Measurements from ENCODE around the gene PLXNA3.

PLXNA3 gene

DNA sequence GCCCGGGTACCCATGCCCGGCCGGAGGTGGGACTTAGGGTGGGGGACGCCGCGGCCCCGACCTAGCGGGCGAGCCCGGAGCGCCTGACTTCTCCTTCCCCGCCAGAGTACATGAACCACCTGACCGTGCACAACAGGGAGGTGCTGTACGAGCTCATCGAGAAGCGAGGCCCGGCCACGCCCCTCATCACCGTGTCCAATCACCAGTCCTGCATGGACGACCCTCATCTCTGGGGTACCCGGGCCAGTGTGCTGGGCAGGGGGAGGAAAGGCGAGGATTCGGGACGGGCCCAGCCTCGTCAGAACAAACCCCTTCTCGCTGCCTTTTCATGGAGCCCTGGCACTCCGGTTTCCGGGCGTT lies 46.1 kb upstream of the PLXNA3 start:
- Histone ChIP-seq H3K4me2 (ENCODE audit: low read length, poor library complexity, severe bottlenecking) (peak overlapping the region; percentile 73), H3K4me3 (ENCODE audit: insufficient read depth in 1 of 2, low read depth in 1 of 2, low read length in 2 of 2) (peak overlapping the region; percentile 77 to 79), H3K36me3 (ENCODE audit: control insufficient read depth in 1 of 2, insufficient read depth in 2 of 2, low read depth in 1 of 2, low read length in 2 of 2) (peaks cover 6 to 15% of the 10 kb centered on the region in 2 experiments), H3K9ac (ENCODE audit: low read length) (peak overlapping the region; percentile 85), H3K79me1 (replicated peaks; ENCODE audit: low read length, poor library complexity, severe bottlenecking) (peaks cover 5% of the 10 kb centered on the region), H3K4me1 (ENCODE audit: control insufficient read depth, insufficient read depth, low read depth, low read length) (peaks cover 17% of the 10 kb centered on the region), H3K14ac (ENCODE audit: low read length in 2 of 2) (no peak overlapping the region), H2BK120ac (ENCODE audit: low read depth, low read length) (peak overlapping the region; percentile 73), H2AFZ (ENCODE audit: low read depth, low read length) (no peak overlapping the region), H3K27me3 (ENCODE audit: control insufficient read depth in 1 of 2, insufficient read depth in 1 of 2, low read length in 2 of 2) (peaks cover 0 to 5% of the 10 kb centered on the region in 2 experiments), H4K91ac (ENCODE audit: low read length) (peak overlapping the region; percentile 92), H3K9me3 (ENCODE audit: control insufficient read depth, low read length) (no peaks in the 10 kb centered on the region), H2BK12ac (ENCODE audit: low read length in 2 of 2) (no peak overlapping the region), H2BK5ac (ENCODE audit: low read depth, low read length, poor library complexity, severe bottlenecking) (no peak overlapping the region), H3K4ac (ENCODE audit: low read depth in 1 of 2, low read length in 2 of 2) (peak overlapping the region in 1 of 2 experiments; percentile 14), H3K23ac (ENCODE audit: low read length in 2 of 2) (no peak overlapping the region), H2BK15ac (ENCODE audit: low read depth, poor library complexity, severe bottlenecking) (no peak overlapping the region), H3K27ac (ENCODE audit: low read length, poor library complexity, severe bottlenecking) (no peak overlapping the region), H2AK5ac (ENCODE audit: low read length, severe bottlenecking) (no peak overlapping the region), H4K8ac (ENCODE audit: low read length) (peak overlapping the region; percentile 87), H3K18ac (ENCODE audit: low read depth in 1 of 2, low read length in 2 of 2) (peak overlapping the region; percentile 37 to 89)
- WGBS, result 0% methylated on average over 5 of the region's 29 CpGs
- DNase-seq, result peak; percentile 67

DNA sequence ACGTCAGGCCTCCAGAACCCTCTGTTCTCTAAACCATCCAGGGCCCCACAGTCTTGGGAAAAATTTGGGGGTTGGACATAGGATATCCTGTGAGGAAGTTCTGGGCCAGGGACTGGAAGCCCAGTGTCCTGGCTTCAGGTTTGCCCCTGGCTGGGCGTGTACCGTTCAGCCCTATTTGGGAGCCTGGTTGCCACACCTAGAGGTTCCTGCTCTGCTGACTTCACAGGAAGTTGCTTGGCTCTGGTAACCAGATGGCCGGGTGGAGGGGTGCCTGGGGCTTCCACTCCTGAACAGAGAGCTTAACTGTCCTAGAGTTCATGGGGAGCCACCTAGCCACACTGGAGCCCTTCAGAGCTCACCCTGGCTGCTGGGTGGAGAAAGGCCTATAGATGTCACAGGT lies 45.6 kb upstream of the PLXNA3 start:
- H3K79me1 ChIP-seq (replicated peaks; ENCODE audit: low read length, poor library complexity, severe bottlenecking), result peaks cover 5% of the 10 kb centered on the region
- H3K9me3 ChIP-seq (ENCODE audit: control insufficient read depth, low read length), result no peaks in the 10 kb centered on the region
- no peak for DNase-seq
- peaks cover 6 to 15% of the 10 kb centered on the region in 2 experiments for H3K36me3 ChIP-seq (ENCODE audit: control insufficient read depth in 1 of 2, insufficient read depth in 2 of 2, low read depth in 1 of 2, low read length in 2 of 2)
- H2AFZ ChIP-seq (ENCODE audit: low read depth, low read length), result no peak overlapping the region
- H3K9ac ChIP-seq (ENCODE audit: low read length), result peak overlapping the region; percentile 85
- peak overlapping the region in 1 of 2 experiments; percentile 79 for H3K4me3 ChIP-seq (ENCODE audit: insufficient read depth in 1 of 2, low read depth in 1 of 2, low read length in 2 of 2)
- peaks cover 19% of the 10 kb centered on the region for H3K4me1 ChIP-seq (ENCODE audit: control insufficient read depth, insufficient read depth, low read depth, low read length)
- no peak overlapping the region for H3K14ac ChIP-seq (ENCODE audit: low read length in 2 of 2)
- no peak overlapping the region for H4K91ac ChIP-seq (ENCODE audit: low read length)
- no peak overlapping the region for H2BK5ac ChIP-seq (ENCODE audit: low read depth, low read length, poor library complexity, severe bottlenecking)
- H2BK15ac ChIP-seq (ENCODE audit: low read depth, poor library complexity, severe bottlenecking), result no peak overlapping the region
- WGBS, result 51% methylated on average over 3 of the region's 4 CpGs
- H2BK120ac ChIP-seq (ENCODE audit: low read depth, low read length), result peak overlapping the region; percentile 15
- peak overlapping the region in 1 of 2 experiments; percentile 5 for H3K18ac ChIP-seq (ENCODE audit: low read depth in 1 of 2, low read length in 2 of 2)
- peaks cover 0 to 5% of the 10 kb centered on the region in 2 experiments for H3K27me3 ChIP-seq (ENCODE audit: control insufficient read depth in 1 of 2, insufficient read depth in 1 of 2, low read length in 2 of 2)
- H4K8ac ChIP-seq (ENCODE audit: low read length), result no peak overlapping the region
- peak overlapping the region; percentile 73 for H3K4me2 ChIP-seq (ENCODE audit: low read length, poor library complexity, severe bottlenecking)
- no peak overlapping the region for H3K23ac ChIP-seq (ENCODE audit: low read length in 2 of 2)
- H3K27ac ChIP-seq (ENCODE audit: low read length, poor library complexity, severe bottlenecking), result no peak overlapping the region
- peak overlapping the region; percentile 2 to 13 for H3K4ac ChIP-seq (ENCODE audit: low read depth in 1 of 2, low read length in 2 of 2)
- no peak overlapping the region for H2AK5ac ChIP-seq (ENCODE audit: low read length, severe bottlenecking)
- H2BK12ac ChIP-seq (ENCODE audit: low read length in 2 of 2), result no peak overlapping the region

DNA sequence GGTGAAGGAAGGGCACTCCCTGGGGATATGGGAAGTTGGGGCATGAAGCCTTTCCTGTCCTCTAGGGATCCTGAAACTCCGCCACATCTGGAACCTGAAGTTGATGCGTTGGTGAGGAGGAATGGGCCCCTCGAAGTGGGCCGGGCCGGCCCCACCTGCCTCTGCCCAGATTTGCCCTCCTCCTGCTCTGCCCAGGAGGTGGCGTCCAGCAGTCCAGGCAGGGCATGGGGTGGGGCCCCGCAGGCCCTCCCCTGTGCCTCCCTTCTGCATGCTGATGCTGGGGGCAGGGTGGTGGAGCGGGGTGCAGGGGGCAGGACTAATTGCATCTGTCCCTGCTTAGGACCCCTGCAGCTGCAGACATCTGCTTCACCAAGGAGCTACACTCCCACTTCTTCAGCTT lies 44.9 kb upstream of the PLXNA3 start:
- H3K27me3 ChIP-seq (ENCODE audit: control insufficient read depth in 1 of 2, insufficient read depth in 1 of 2, low read length in 2 of 2), result peaks cover 0 to 5% of the 10 kb centered on the region in 2 experiments
- 95% methylated on average over 5 of the region's 8 CpGs for WGBS
- DNase-seq, result no peak

DNA sequence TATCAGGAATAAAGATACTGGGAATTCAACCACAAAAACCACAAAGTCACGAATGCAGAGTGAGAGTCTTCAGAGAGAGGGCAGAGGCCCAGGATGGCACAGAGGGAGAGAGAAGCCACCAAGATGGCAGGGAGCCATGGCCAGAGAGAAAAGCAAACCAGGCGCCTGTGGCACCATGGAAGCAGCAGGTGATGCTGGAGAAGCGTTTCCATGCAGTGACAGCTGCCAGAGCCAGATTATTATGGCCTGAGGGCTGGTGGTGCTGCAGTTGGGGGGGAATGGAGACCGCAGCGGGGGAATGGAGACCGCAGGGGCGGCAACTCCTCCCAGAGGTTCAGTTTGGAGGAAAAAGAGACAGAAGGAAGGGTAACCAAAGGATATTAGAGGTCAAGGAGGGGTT lies 40.9 kb upstream of the PLXNA3 start:
- Histone ChIP-seq H3K4me2 (ENCODE audit: low read length, poor library complexity, severe bottlenecking) (no peak overlapping the region), H3K36me3 (ENCODE audit: control insufficient read depth in 1 of 2, insufficient read depth in 2 of 2, low read depth in 1 of 2, low read length in 2 of 2) (peaks cover 15 to 31% of the 10 kb centered on the region in 2 experiments), H3K79me1 (replicated peaks; ENCODE audit: low read length, poor library complexity, severe bottlenecking) (peaks cover 3% of the 10 kb centered on the region), H2AFZ (ENCODE audit: low read depth, low read length) (no peak overlapping the region), H3K18ac (ENCODE audit: low read depth in 1 of 2, low read length in 2 of 2) (no peak overlapping the region), H2BK120ac (ENCODE audit: low read depth, low read length) (no peak overlapping the region), H3K9me3 (ENCODE audit: control insufficient read depth, low read length) (no peaks in the 10 kb centered on the region), H3K27ac (ENCODE audit: low read length, poor library complexity, severe bottlenecking) (no peak overlapping the region), H3K14ac (ENCODE audit: low read length in 2 of 2) (no peak overlapping the region), H3K4me3 (ENCODE audit: insufficient read depth in 1 of 2, low read depth in 1 of 2, low read length in 2 of 2) (no peak overlapping the region), H2AK5ac (ENCODE audit: low read length, severe bottlenecking) (no peak overlapping the region), H2BK5ac (ENCODE audit: low read depth, low read length, poor library complexity, severe bottlenecking) (no peak overlapping the region), H3K23ac (ENCODE audit: low read length in 2 of 2) (no peak overlapping the region), H3K4me1 (ENCODE audit: control insufficient read depth, insufficient read depth, low read depth, low read length) (peaks cover 10% of the 10 kb centered on the region), H2BK12ac (ENCODE audit: low read length in 2 of 2) (no peak overlapping the region), H2BK15ac (ENCODE audit: low read depth, poor library complexity, severe bottlenecking) (no peak overlapping the region), H3K4ac (ENCODE audit: low read depth in 1 of 2, low read length in 2 of 2) (no peak overlapping the region), H3K27me3 (ENCODE audit: control insufficient read depth in 1 of 2, insufficient read depth in 1 of 2, low read length in 2 of 2) (peaks cover 0 to 12% of the 10 kb centered on the region in 2 experiments), H4K8ac (ENCODE audit: low read length) (no peak overlapping the region), H4K91ac (ENCODE audit: low read length) (no peak overlapping the region), H3K9ac (ENCODE audit: low read length) (no peak overlapping the region)
- WGBS, result 90% methylated on average over 6 of the region's 7 CpGs
- DNase-seq, result no peak

More for the DNA sequence above, 44.9 kb upstream of the PLXNA3 start:
- Histone ChIP-seq H2BK15ac (ENCODE audit: low read depth, poor library complexity, severe bottlenecking) (no peak overlapping the region), H2BK120ac (ENCODE audit: low read depth, low read length) (no peak overlapping the region), H3K27ac (ENCODE audit: low read length, poor library complexity, severe bottlenecking) (no peak overlapping the region), H3K79me1 (replicated peaks; ENCODE audit: low read length, poor library complexity, severe bottlenecking) (peaks cover 5% of the 10 kb centered on the region), H4K8ac (ENCODE audit: low read length) (no peak overlapping the region), H2AK5ac (ENCODE audit: low read length, severe bottlenecking) (no peak overlapping the region), H2BK12ac (ENCODE audit: low read length in 2 of 2) (no peak overlapping the region), H2BK5ac (ENCODE audit: low read depth, low read length, poor library complexity, severe bottlenecking) (no peak overlapping the region), H3K9ac (ENCODE audit: low read length) (no peak overlapping the region), H3K4me1 (ENCODE audit: control insufficient read depth, insufficient read depth, low read depth, low read length) (peaks cover 19% of the 10 kb centered on the region), H3K9me3 (ENCODE audit: control insufficient read depth, low read length) (no peaks in the 10 kb centered on the region), H3K4me3 (ENCODE audit: insufficient read depth in 1 of 2, low read depth in 1 of 2, low read length in 2 of 2) (no peak overlapping the region), H3K23ac (ENCODE audit: low read length in 2 of 2) (no peak overlapping the region), H3K4ac (ENCODE audit: low read depth in 1 of 2, low read length in 2 of 2) (no peak overlapping the region), H2AFZ (ENCODE audit: low read depth, low read length) (no peak overlapping the region), H3K36me3 (ENCODE audit: control insufficient read depth in 1 of 2, insufficient read depth in 2 of 2, low read depth in 1 of 2, low read length in 2 of 2) (peaks cover 6 to 15% of the 10 kb centered on the region in 2 experiments), H4K91ac (ENCODE audit: low read length) (no peak overlapping the region), H3K4me2 (ENCODE audit: low read length, poor library complexity, severe bottlenecking) (no peak overlapping the region), H3K18ac (ENCODE audit: low read depth in 1 of 2, low read length in 2 of 2) (no peak overlapping the region), H3K14ac (ENCODE audit: low read length in 2 of 2) (no peak overlapping the region)

Measured in mesenchymal stem cell (in vitro differentiated cells and primary cell).